Smooth muscle cell (in vitro differentiated cells): ENCODE results near the gene WDR46. TPM values are rescaled to one million over a fixed set of nuclear protein-coding genes. Genes with fewer than 3 reads are reported as not detected.
A peak's percentile ranks its signal among the peaks of the same experiment; 100 is the strongest.

Source experiments
- DNase-seq: peaks from one replicate; lab custom pipeline; 2025; ENCODE audit not compliant: unreplicated experiment; lab: John Stamatoyannopoulos, UW
- H2AFZ ChIP-seq: fragments of 200-600 bp; sonication (generic); 2 replicates; pipeline ENCODE4 v1.6.0; 2016; ENCODE audit warnings: antibody characterized with exemption, low read depth, mild to moderate bottlenecking
- H3F3A ChIP-seq: fragments of 200-600 bp; sonication (generic); 2 replicates; pipeline ENCODE4 v1.6.0; 2017; ENCODE audit warnings: antibody characterized with exemption, low read depth
- H3K27ac ChIP-seq: fragments of 200-600 bp; sonication (generic); 2 replicates; pipeline ENCODE4 v1.5.1; 2016; ENCODE audit warnings: low read depth, mild to moderate bottlenecking
- H3K27me3 ChIP-seq: fragments of 200-600 bp; sonication (generic); 2 replicates; pipeline ENCODE4 v1.6.1; 2016; ENCODE audit warnings: low read depth, mild to moderate bottlenecking
- H3K36me3 ChIP-seq: fragments of 200-600 bp; sonication (generic); 2 replicates; pipeline ENCODE4 v1.5.1; 2016; ENCODE audit warnings: low read depth
- H3K4me1 ChIP-seq: fragments of 200-600 bp; sonication (generic); 2 replicates; pipeline ENCODE4 v1.5.1; 2016; ENCODE audit warnings: low read depth
- H3K4me2 ChIP-seq: fragments of 200-600 bp; sonication (generic); 2 replicates; pipeline ENCODE4 v1.6.0; 2016; ENCODE audit warnings: mild to moderate bottlenecking
- H3K4me3 ChIP-seq: fragments of 200-600 bp; sonication (generic); 2 replicates; pipeline ENCODE4 v1.5.1; 2016; ENCODE audit warnings: mild to moderate bottlenecking
- H3K79me2 ChIP-seq: fragments of 200-600 bp; sonication (generic); 2 replicates; pipeline ENCODE4 v1.6.0; 2016; ENCODE audit warnings: low read depth, mild to moderate bottlenecking
- H3K9ac ChIP-seq: fragments of 200-600 bp; sonication (generic); 2 replicates; pipeline ENCODE4 v1.6.0; 2016; ENCODE audit warnings: low read depth
- H3K9me3 ChIP-seq: fragments of 200-600 bp; sonication (generic); replicated peaks from 2 replicates; pipeline ENCODE4 v1.5.1; 2016; ENCODE audit warnings: low read depth
- H4K20me1 ChIP-seq: fragments of 200-600 bp; sonication (generic); 2 replicates; pipeline ENCODE4 v1.6.0; 2016; ENCODE audit warnings: low read depth
- WGBS: methylation state at CpG from one replicate; pipeline ENCODE4 v1.1.7; 2016; ENCODE audit warnings: low lambda C conversion rate; 5-methylcytosine and 5-hydroxymethylcytosine counted together
- polyA plus RNA-seq: library from polyadenylated mRNA; unstranded; fragments of >200 nt; fragmentation: Nextera tagmentation; extraction: Ambion mirVana; gene quantifications from 2 replicates; pipeline ENCODE4 v1.2.1, GENCODE V29; 2016
- total RNA-seq: library from RNA; depleted of rRNA; stranded (reverse); fragments of >200 nt; gene quantifications from 2 replicates; pipeline ENCODE4 v1.2.3, GENCODE V29; 2014
- TF ChIP-seq, protein P1 (sequence below): fragments of 200-600 bp; sonication (generic); IDR thresholded peaks from 2 replicates; pipeline ENCODE4 v1.5.1; 2017; ENCODE audit warnings: borderline replicate concordance, mild to moderate bottlenecking, antibody characterized with exemption; ENCODE audit not compliant: insufficient read depth, poor library complexity, severe bottlenecking

WDR46 gene, protein sequence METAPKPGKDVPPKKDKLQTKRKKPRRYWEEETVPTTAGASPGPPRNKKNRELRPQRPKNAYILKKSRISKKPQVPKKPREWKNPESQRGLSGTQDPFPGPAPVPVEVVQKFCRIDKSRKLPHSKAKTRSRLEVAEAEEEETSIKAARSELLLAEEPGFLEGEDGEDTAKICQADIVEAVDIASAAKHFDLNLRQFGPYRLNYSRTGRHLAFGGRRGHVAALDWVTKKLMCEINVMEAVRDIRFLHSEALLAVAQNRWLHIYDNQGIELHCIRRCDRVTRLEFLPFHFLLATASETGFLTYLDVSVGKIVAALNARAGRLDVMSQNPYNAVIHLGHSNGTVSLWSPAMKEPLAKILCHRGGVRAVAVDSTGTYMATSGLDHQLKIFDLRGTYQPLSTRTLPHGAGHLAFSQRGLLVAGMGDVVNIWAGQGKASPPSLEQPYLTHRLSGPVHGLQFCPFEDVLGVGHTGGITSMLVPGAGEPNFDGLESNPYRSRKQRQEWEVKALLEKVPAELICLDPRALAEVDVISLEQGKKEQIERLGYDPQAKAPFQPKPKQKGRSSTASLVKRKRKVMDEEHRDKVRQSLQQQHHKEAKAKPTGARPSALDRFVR
- 52.5 and 67.9 TPM in 2 replicates for total RNA-seq
- polyA plus RNA-seq, result 69.9 and 78.6 TPM in 2 replicates

DNA sequence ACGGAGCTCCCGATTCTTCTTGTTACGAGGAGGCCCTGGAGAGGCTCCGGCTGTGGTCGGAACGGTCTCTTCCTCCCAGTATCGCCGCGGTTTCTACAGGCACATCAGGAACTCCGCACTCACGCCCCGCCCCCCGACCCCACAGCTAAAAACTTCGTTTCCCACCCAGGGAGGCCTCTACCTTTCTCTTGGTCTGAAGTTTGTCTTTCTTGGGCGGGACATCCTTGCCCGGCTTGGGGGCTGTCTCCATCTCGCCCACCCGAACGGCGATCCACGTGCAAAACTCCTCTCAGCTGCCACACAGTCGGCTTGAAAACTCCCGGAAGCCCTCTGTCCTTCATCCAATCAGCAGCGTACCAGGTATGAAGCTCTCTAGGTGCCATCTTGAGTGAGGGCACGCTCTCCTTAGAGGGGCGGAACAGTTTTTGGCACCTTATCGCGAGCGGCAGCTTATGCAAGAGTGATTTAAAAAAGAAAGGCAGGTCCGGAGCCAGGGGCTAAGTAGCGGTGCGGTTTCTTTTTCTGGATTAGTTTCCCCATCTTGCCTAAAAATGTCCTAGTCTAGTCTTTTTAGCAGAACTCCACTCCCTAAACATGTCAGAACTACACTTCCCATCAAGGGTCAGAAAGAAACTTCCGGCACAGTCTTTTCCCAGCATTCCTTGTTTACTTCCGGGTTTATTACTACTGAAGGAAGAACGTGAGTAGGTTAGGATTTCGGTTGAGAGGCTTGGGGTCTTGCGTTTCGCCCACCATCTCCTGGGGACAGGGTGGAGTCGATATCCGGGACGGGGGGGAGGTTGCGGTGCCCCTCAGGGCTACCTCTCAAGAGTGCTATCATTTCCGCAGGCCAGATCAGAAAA lies at the start of gene WDR46, which contains the start of gene PFDN6:
WDR46 (minus strand) TSS at position 319 of the 863 bp plus-strand sequence; CDS start at position 250, 69 bp downstream.
PFDN6 (plus strand) TSS at position 681 of the 863 bp plus-strand sequence. CDS start 256 bp downstream, outside the sequence.
- peak within 1 kb of the TSS; percentile 83 for H3K9ac ChIP-seq
- TF ChIP-seq, protein P1, sequence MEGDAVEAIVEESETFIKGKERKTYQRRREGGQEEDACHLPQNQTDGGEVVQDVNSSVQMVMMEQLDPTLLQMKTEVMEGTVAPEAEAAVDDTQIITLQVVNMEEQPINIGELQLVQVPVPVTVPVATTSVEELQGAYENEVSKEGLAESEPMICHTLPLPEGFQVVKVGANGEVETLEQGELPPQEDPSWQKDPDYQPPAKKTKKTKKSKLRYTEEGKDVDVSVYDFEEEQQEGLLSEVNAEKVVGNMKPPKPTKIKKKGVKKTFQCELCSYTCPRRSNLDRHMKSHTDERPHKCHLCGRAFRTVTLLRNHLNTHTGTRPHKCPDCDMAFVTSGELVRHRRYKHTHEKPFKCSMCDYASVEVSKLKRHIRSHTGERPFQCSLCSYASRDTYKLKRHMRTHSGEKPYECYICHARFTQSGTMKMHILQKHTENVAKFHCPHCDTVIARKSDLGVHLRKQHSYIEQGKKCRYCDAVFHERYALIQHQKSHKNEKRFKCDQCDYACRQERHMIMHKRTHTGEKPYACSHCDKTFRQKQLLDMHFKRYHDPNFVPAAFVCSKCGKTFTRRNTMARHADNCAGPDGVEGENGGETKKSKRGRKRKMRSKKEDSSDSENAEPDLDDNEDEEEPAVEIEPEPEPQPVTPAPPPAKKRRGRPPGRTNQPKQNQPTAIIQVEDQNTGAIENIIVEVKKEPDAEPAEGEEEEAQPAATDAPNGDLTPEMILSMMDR, result no peak
- WGBS, result 1% methylated on average over 43 of the region's 43 CpGs
- peak within 1 kb of the TSS; percentile 36 for H3K27ac ChIP-seq
- H3K79me2 ChIP-seq, result peaks cover 41% of the 10 kb centered on the region
- peak within 1 kb of the TSS; percentile 94 for H3K4me2 ChIP-seq
- peak within 1 kb of the TSS; percentile 91 for H2AFZ ChIP-seq
- no peaks in the 10 kb centered on the region for H4K20me1 ChIP-seq
- H3K4me3 ChIP-seq, result peak within 1 kb of the TSS; percentile 70
- no peaks in the 10 kb centered on the region for H3K27me3 ChIP-seq
- peak; percentile 53 for DNase-seq
- H3K36me3 ChIP-seq, result no peaks in the 10 kb centered on the region
- peaks cover 13% of the 10 kb centered on the region for H3K4me1 ChIP-seq
- H3K9me3 ChIP-seq, result no peaks in the 10 kb centered on the region
- H3F3A ChIP-seq, result peaks cover 18% of the 10 kb centered on the region

DNA sequence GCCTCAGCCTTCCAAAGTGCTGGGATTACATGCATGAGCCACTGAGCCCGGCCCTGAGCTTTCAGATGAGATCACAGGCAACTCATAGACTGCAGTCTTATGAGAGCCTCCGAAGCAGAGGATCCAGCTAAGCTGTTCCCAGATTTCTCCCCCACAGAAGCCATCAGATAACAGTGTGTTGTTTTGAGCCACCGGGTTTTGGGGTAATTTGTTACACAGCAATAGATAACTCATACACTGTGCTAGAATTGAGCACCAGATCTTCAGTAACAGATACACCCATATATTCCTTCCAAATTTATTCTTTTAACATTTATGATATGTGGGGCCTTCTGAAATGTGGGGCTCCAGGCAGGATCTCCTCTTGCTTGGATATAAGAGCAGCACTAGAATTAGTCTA lies 47.5 kb upstream of the WDR46 start:
- Histone ChIP-seq H3K27me3 (no peaks in the 10 kb centered on the region), H3K9ac (no peak overlapping the region), H4K20me1 (no peaks in the 10 kb centered on the region), H3F3A (no peaks in the 10 kb centered on the region), H2AFZ (no peak overlapping the region), H3K4me2 (no peak overlapping the region), H3K4me1 (no peaks in the 10 kb centered on the region), H3K36me3 (no peaks in the 10 kb centered on the region), H3K27ac (no peak overlapping the region), H3K9me3 (no peaks in the 10 kb centered on the region), H3K4me3 (no peak overlapping the region), H3K79me2 (no peaks in the 10 kb centered on the region)
- DNase-seq, result no peak
- TF ChIP-seq, protein P1, result no peak
- 91% methylated on average over 3 of the region's 3 CpGs for WGBS

DNA sequence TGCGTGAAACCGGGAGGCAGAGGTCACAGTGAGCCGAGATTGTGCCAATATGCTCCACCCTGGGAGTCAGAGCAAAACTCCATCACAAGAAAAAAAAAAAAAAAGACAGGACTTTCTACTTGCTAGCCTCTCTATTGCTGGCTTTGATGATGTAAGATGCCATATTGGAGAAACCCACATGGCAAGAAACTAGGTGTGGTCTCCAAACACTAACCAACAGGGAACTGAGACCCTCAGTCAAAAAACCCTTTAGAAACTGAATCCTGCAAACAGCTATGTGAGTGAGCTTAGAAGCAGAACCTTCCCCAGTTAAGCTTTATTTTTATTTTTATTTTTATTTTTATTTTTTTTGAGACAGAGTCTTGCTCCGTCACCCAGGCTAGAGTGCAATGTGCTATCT lies 46.9 kb upstream of the WDR46 start:
- WGBS, result 93% methylated on average over 4 of the region's 4 CpGs
- Histone ChIP-seq H3K4me2 (no peak overlapping the region), H3K36me3 (no peaks in the 10 kb centered on the region), H4K20me1 (no peaks in the 10 kb centered on the region), H3K4me1 (no peaks in the 10 kb centered on the region), H3K27ac (no peak overlapping the region), H3K4me3 (no peak overlapping the region), H3K9me3 (no peaks in the 10 kb centered on the region), H3K79me2 (no peaks in the 10 kb centered on the region), H3K27me3 (no peaks in the 10 kb centered on the region), H3F3A (no peaks in the 10 kb centered on the region), H2AFZ (no peak overlapping the region), H3K9ac (no peak overlapping the region)
- TF ChIP-seq, protein P1, result no peak
- no peak for DNase-seq
